ENCODE measurements around the gene ZFR2.

ZFR2 gene

DNA sequence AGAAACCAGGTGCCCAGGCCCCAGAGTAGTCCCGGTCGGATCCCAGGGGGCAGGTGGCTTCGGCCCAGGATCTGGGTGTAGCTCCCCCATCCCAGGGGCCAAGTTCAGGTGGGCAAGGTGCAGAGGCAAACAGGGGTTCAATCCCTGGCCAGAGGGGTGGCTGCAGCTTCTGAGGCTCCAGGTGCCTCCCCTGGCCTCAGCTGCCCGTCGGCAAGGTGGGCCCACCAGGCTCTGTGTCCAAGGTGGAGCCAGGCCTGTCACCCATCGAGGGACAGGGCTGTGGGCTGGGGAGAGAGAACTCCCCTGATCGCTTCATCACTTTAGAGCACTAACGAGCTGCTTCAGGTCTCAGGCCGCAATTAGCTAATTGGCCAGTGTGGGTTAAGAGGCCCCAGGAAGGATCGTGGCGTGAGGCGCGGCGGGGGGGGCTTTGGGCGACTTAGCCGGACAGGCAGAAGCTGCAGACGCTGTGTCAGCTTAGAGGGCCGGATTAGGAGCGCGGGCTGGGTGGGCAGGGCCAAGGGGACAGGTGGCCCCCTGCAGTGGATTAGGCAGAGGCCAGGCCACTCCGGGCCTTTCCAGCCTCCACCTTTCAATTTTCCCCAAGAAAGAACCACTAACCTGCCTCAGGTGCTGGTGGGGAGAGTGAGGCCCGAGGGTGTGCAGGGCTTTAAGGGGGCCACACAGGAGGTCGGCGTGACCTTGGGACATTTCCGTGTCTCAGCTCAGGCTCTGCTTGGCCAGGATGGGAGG is 94.0 kb downstream of the ZFR2 start:
- no peak overlapping the region for H3K4me3 ChIP-seq (ENCODE audit: control insufficient read depth, low read depth, low read length)
- DNase-seq (ENCODE audit: low read depth): no peak
- TF ChIP-seq, protein P1, sequence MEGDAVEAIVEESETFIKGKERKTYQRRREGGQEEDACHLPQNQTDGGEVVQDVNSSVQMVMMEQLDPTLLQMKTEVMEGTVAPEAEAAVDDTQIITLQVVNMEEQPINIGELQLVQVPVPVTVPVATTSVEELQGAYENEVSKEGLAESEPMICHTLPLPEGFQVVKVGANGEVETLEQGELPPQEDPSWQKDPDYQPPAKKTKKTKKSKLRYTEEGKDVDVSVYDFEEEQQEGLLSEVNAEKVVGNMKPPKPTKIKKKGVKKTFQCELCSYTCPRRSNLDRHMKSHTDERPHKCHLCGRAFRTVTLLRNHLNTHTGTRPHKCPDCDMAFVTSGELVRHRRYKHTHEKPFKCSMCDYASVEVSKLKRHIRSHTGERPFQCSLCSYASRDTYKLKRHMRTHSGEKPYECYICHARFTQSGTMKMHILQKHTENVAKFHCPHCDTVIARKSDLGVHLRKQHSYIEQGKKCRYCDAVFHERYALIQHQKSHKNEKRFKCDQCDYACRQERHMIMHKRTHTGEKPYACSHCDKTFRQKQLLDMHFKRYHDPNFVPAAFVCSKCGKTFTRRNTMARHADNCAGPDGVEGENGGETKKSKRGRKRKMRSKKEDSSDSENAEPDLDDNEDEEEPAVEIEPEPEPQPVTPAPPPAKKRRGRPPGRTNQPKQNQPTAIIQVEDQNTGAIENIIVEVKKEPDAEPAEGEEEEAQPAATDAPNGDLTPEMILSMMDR (conservative IDR thresholded peaks at IDR 0.05; ENCODE audit: control insufficient read depth, insufficient read depth, low read depth, low read length): no peak

DNA sequence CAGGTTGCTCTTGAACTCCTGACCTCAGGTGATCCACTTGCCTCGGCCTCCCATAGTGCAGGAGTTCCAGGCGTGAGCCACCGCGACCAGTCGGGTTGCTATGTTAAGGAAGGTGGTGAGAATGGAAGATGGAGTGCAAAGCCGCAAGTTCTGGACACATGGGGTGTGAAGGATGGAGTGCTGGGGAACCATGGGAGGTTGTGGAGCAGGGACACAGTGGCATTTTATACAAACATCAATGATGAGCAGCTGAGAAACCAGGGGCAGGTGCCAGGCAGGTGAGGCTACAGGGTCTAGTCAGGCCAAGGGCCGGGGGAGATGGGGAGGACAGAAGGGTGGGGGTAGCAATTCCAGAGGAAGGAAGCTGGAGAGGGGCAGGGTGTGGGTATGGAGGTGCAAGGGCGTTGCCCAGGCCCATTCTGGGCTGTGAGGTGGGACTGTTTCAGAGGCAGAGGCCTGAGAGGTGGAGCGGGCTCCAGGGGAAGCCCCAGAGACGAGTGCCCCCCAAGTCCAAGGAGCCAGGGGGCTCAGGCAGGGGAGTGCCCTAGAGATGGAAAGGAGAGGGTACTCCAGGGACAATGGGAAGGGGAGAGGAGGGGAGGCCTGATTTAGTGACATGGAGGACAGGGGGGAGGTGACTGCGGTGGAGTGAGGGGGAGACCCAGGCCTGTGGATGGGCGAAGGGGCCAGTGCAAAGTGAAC is 94.9 kb downstream of the ZFR2 start:
- no peak overlapping the region for H3K4me3 ChIP-seq (ENCODE audit: control insufficient read depth, low read depth, low read length)
- DNase-seq (ENCODE audit: low read depth): no peak
- TF ChIP-seq, protein P1 (conservative IDR thresholded peaks at IDR 0.05; ENCODE audit: control insufficient read depth, insufficient read depth, low read depth, low read length): no peak

DNA sequence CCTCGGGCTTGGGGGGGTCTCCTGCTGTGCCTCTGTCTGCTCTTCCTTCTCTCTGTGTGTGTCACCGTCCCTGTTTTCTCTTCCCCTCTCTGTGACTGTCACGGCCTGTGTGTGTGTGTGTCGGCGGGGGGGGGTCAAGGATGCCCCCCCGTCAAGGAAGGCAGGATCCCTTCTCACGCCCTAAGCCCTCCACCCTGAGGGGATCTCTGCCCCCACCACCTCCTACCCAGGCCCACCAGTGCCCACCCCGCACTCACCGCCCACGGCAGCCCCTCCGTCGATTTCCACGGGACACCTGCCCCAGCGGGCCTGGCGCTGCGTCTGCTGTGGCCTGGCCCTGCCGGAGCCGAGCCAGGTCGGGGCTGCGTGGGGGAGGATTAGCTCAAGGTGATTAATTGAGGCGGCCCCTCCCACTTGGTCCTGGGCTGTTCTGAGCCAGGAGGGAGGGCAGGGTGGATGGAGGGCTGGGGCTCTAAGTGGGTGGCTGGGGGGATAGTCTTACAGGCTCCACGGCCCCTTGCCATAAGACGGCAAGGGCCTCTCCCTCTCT is 96.9 kb downstream of the ZFR2 start, which contains the start of gene RAX2:
Gene RAX2, minus strand, starts transcription at position 323 of the 550 bp plus-strand sequence. CDS start 486 bp downstream, outside the sequence.
- DNase-seq (ENCODE audit: low read depth): no peak
- TF ChIP-seq, protein P1 (conservative IDR thresholded peaks at IDR 0.05; ENCODE audit: control insufficient read depth, insufficient read depth, low read depth, low read length): no peak
- no peak within 1 kb of the TSS for H3K4me3 ChIP-seq (ENCODE audit: control insufficient read depth, low read depth, low read length)

DNA sequence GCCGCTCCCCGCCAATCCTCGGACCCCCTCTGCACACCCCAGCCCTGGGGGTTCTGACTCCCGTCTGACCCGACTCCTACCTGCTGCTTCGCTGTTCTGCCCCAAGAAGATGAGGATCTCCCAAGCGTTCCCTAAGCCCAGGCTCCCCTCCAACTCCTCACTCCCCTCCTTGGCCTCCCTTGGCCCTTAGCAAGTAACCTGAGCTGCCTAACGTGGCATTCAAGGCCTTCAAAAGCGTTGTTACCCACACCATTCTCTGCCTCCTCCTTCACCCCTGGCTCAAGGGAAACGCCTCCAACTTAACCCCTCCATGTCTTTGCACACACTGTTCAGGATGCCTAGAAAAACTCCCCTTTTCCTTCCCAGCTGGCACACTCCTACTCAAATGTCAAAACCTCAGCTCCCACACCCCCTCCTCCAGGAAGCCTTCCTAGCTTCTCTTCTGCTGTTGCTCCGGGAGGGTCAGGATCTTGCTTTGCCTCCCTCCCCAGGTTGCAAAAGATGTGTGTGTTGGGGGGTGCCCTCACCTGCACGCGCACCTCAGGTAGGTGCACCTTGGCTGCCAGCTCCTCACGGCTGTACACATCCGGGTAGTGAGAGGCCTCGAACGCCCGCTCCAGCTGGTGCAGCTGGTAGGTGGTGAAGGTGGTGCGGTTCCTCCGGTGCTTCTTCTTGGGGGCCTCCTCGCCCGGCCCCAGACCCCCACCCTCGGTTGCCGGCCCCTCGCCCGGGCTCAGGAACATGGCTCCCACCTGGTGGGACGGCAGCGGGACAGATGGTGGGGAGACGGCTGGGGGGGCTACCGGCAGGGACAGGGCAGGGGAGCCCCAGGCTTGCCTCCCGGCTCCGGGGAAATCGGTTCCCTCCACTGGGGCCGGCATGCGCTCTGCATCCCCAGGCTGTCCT is 97.6 kb downstream of the ZFR2 start:
- no peak overlapping the region for H3K4me3 ChIP-seq (ENCODE audit: control insufficient read depth, low read depth, low read length)
- TF ChIP-seq, protein P1 (conservative IDR thresholded peaks at IDR 0.05; ENCODE audit: control insufficient read depth, insufficient read depth, low read depth, low read length): no peak
- no peak for DNase-seq (ENCODE audit: low read depth)

DNA sequence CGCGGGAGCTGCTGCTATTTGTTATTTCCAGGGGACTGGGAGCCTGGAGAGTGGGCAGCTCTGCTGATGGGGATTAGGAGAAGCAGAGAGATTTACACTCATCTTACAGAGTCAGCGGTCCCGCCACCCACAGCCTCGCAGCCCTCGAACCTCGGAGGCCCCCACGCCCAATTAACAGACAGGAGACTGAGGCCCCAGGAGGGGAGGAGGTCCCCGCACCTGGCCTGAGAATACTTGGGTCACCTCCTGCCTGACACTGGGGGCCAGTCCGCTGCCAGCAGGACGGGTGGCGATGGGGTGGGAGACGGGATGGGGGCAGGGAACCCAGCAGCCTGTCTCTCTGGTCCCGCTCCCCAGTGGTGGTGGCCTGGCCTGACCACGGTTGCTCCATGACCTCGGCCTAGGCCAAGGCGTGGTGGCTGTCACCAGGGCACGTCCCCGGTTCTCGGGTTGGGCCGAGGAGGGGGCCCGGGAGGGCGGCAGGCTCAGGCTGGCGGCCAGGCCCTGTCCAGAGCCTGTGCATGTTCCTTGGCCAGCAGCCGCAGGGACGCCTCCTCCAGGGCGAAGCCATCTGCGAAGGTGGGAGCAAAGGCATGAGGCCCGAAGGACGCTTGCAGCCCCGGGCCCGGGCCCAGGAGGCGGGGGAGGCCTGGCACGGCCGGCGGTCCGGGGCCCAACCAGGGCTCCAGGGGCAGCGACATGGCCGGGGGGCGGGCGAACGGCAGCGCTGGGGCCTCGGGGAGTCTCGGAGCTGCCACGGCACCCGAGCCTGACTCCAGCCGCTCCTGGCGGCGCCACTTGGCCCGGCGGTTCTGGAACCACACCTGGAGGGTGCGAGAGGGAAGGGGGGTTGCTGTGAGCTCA is 98.5 kb downstream of the ZFR2 start:
- TF ChIP-seq, protein P1 (conservative IDR thresholded peaks at IDR 0.05; ENCODE audit: control insufficient read depth, insufficient read depth, low read depth, low read length): no peak
- no peak overlapping the region for H3K4me3 ChIP-seq (ENCODE audit: control insufficient read depth, low read depth, low read length)
- no peak for DNase-seq (ENCODE audit: low read depth)

All from fibroblast of mammary gland (primary cell).